Upper lobe of left lung (tissue), 4 donors: Measurements from ENCODE around the gene TCF7L2.

Experiments used
- POLR2A ChIP-seq, 4 donors: fragments of 450-650 bp; IDR thresholded peaks; one replicate each; pipeline ENCODE4 v1.5.1; 2016 to 2017; ENCODE audit warnings: antibody characterized with exemption in 4 of 4, mild to moderate bottlenecking in 2 of 4
- TF ChIP-seq, protein P1 (sequence below), 6 experiments: fragments of 450-650 bp in 4 of 6; fragments of 200-600 bp in 2 of 6; sonication (generic) in 2 of 6; IDR thresholded peaks; one replicate each; pipeline ENCODE4 v1.5.1; 2016 to 2019; ENCODE audit warnings: antibody characterized with exemption in 6 of 6

GRCh38 chr10:113078282-113078907 lies 128.3 kb downstream of the TCF7L2 start:
- TF ChIP-seq, protein P1, sequence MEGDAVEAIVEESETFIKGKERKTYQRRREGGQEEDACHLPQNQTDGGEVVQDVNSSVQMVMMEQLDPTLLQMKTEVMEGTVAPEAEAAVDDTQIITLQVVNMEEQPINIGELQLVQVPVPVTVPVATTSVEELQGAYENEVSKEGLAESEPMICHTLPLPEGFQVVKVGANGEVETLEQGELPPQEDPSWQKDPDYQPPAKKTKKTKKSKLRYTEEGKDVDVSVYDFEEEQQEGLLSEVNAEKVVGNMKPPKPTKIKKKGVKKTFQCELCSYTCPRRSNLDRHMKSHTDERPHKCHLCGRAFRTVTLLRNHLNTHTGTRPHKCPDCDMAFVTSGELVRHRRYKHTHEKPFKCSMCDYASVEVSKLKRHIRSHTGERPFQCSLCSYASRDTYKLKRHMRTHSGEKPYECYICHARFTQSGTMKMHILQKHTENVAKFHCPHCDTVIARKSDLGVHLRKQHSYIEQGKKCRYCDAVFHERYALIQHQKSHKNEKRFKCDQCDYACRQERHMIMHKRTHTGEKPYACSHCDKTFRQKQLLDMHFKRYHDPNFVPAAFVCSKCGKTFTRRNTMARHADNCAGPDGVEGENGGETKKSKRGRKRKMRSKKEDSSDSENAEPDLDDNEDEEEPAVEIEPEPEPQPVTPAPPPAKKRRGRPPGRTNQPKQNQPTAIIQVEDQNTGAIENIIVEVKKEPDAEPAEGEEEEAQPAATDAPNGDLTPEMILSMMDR (IDR thresholded peaks at IDR 0.05) = no peak
- TF ChIP-seq POLR2A (IDR thresholded peaks at IDR 0.05) = no peak
